ENCODE results near the gene SLC8A3.

DNA sequence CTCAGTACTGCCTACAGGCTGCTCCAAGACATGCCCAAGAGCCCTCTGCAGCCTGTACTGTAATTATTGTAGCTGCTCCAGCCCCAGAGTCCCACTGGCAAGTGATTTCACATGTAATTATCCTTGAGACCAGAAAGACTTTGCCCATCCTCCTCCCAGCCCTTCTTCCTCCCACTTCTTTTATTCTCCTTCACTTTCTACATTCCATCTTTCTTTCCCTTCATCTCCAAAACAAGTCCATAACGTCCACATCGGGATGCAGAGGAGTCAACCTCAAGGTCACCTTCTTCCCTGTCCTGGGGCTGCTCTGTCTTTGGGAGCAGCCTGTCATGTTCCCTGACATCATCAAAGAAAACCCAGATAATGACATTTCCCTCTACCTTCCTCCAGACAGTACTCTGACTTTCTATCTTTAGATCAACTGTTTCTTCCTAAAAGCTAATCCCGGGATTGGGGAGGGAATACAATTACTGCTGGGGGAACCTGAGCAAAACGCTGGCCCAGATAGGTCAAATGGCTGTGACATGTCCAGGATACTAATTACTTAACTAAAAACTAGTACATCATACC is 39.1 kb downstream of the SLC8A3 start:
- TF ChIP-seq, protein P1, sequence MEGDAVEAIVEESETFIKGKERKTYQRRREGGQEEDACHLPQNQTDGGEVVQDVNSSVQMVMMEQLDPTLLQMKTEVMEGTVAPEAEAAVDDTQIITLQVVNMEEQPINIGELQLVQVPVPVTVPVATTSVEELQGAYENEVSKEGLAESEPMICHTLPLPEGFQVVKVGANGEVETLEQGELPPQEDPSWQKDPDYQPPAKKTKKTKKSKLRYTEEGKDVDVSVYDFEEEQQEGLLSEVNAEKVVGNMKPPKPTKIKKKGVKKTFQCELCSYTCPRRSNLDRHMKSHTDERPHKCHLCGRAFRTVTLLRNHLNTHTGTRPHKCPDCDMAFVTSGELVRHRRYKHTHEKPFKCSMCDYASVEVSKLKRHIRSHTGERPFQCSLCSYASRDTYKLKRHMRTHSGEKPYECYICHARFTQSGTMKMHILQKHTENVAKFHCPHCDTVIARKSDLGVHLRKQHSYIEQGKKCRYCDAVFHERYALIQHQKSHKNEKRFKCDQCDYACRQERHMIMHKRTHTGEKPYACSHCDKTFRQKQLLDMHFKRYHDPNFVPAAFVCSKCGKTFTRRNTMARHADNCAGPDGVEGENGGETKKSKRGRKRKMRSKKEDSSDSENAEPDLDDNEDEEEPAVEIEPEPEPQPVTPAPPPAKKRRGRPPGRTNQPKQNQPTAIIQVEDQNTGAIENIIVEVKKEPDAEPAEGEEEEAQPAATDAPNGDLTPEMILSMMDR (conservative IDR thresholded peaks at IDR 0.05; ENCODE audit: low read length) = no peak
- TF ChIP-seq EZH2phosphoT487 (IDR thresholded peaks at IDR 0.05; ENCODE audit: borderline replicate concordance, low read depth, low read length) = no peak
